HFFc6 (cell line): ENCODE results near the gene TEX22. TPM values are rescaled to one million over a fixed set of nuclear protein-coding genes. Genes with fewer than 3 reads are reported as not detected.

Experiments used
- DNase-seq: peaks from one replicate; pipeline ENCODE4 v3.0.0-alpha.2; 2018
- H3K27ac Mint-ChIP-seq: 2 replicates; pipeline ENCODE4 v1.8.0; 2020; ENCODE audit warnings: mild to moderate bottlenecking, mixed read lengths
- H3K27me3 Mint-ChIP-seq: 2 replicates; pipeline ENCODE4 v1.8.0; 2021; ENCODE audit warnings: mild to moderate bottlenecking, moderate library complexity, mixed read lengths; ENCODE audit not compliant: insufficient read depth
- H3K36me3 Mint-ChIP-seq: 2 replicates; pipeline ENCODE4 v1.8.0; 2021; ENCODE audit warnings: low read depth, mixed read lengths
- H3K4me1 Mint-ChIP-seq: 2 replicates; pipeline ENCODE4 v1.8.0; 2020; ENCODE audit warnings: low read depth, mixed read lengths
- H3K4me3 Mint-ChIP-seq: 2 replicates; pipeline ENCODE4 v1.8.0; 2020; ENCODE audit warnings: mild to moderate bottlenecking, moderate library complexity, mixed read lengths
- H3K9me3 Mint-ChIP-seq: 2 replicates; pipeline ENCODE4 v1.8.0; 2020; ENCODE audit warnings: mild to moderate bottlenecking, mixed read lengths
- CTCF ChIP-seq: fragments of 200-600 bp; sonication (generic); IDR thresholded peaks from 2 replicates; pipeline ENCODE4 v1.5.0; 2021; ENCODE audit warnings: antibody characterized with exemption, mild to moderate bottlenecking
- total RNA-seq, 6 experiments: library from RNA; stranded (reverse); fragmentation: NEBNext Ultra II Directional; extraction: Animal tissue kit (Norgen Biotek cat#: 25700); gene quantifications; 2 replicates in 1 of 6; 3 replicates in 5 of 6; pipeline ENCODE4 v1.2.3, GENCODE V29; 2021

Gene TEX22
- total RNA-seq, 6 experiments from 2014 or later, result 0.34 to 2.1 (median 0.76) TPM

GRCh38 chr14:105415481-105416428 is 17.4 kb downstream of the TEX22 start:
- TF ChIP-seq CTCF, result no peak
- DNase-seq, result no peak
- Mint-ChIP-seq H3K27me3 (peaks cover 4% of the 10 kb centered on the region; the same call in 1 of the 2 replicates), H3K4me3 (peak overlapping the region; percentile 61; the same call in 1 of the 2 replicates), H3K4me1 (peaks cover 5% of the 10 kb centered on the region; the same call in 1 of the 2 replicates), H3K36me3 (no peaks in the 10 kb centered on the region), H3K27ac (no peak overlapping the region), H3K9me3 (no peaks in the 10 kb centered on the region)

- Mint-ChIP-seq H3K4me1 (peaks cover 10% of the 10 kb centered on the region), H3K27ac (no peak overlapping the region), H3K9me3 (no peaks in the 10 kb centered on the region), H3K36me3 (no peaks in the 10 kb centered on the region), H3K4me3 (no peak overlapping the region), H3K27me3 (peaks cover 4% of the 10 kb centered on the region; the same call in 1 of the 2 replicates)
- DNase-seq, result no peak
- no peak for TF ChIP-seq CTCF
Measured at GRCh38 chr14:105416671-105417070, 18.3 kb downstream of the TEX22 start.

GRCh38 chr14:105417690-105418121 is 19.4 kb downstream of the TEX22 start:
- Mint-ChIP-seq H3K4me1 (peaks cover 20% of the 10 kb centered on the region), H3K27ac (no peak overlapping the region), H3K9me3 (no peaks in the 10 kb centered on the region), H3K36me3 (no peaks in the 10 kb centered on the region), H3K4me3 (no peak overlapping the region), H3K27me3 (peaks cover 4% of the 10 kb centered on the region; the same call in 1 of the 2 replicates)
- TF ChIP-seq CTCF, result no peak
- no peak for DNase-seq

GRCh38 chr14:105418269-105419194 is 20.2 kb downstream of the TEX22 start:
- Mint-ChIP-seq H3K4me1 (peaks cover 21% of the 10 kb centered on the region), H3K27ac (peak overlapping the region; percentile 58), H3K36me3 (no peaks in the 10 kb centered on the region), H3K4me3 (peak overlapping the region; percentile 76), H3K9me3 (no peaks in the 10 kb centered on the region), H3K27me3 (peaks cover 3% of the 10 kb centered on the region; the same call in 1 of the 2 replicates)
- no peak for DNase-seq
- no peak for TF ChIP-seq CTCF
